ENCODE results near the gene PLEKHA7. TPM values are rescaled to one million over a fixed set of nuclear protein-coding genes. Genes with fewer than 3 reads are reported as not detected.

Gene PLEKHA7
- total and polyA plus RNA-seq, 5 donors from 2014 or later: 0.48 to 1.8 (median 0.73) TPM

DNA sequence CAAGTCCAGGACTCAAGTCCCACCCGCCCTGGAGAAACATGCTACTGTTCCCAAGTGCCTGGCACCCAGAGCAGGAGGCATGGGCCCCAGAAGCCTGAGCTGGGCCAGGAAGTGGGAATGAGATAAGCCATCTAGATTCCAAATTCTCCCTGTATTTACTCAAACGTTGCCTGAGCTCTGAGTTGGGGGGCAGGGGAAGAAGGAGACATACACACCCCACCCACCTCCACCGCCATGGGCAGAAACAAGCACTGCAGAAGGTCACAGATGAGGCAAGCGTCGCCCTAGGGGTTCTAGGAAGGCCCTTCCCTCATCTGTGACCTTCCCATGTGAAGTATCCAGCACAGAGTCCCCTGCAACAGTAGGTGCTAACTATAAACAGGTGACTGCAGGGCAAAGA is 54.0 kb downstream of the PLEKHA7 start:
- Histone ChIP-seq H3K27ac (ENCODE audit: insufficient read depth, low read length, poor library complexity, severe bottlenecking) (no peak overlapping the region), H3K27me3 (ENCODE audit: control insufficient read depth, insufficient read depth, low read length) (no peaks in the 10 kb centered on the region), H3K4me3 (ENCODE audit: low read depth, low read length) (no peak overlapping the region), H3K9me3 (ENCODE audit: control insufficient read depth in 2 of 2, low read length in 2 of 2) (no peaks in the 10 kb centered on the region), H3K36me3 (ENCODE audit: control insufficient read depth, insufficient read depth, low read length) (no peaks in the 10 kb centered on the region), H3K4me1 (ENCODE audit: control insufficient read depth, insufficient read depth, low read length, poor library complexity, severe bottlenecking) (no peaks in the 10 kb centered on the region)
- Mint-ChIP-seq H3K4me3 (no peak overlapping the region), H3K9me3 (peaks cover 0 to under 1% (median 0%) of the 10 kb centered on the region in 7 donors), H3K27ac (peak overlapping the region in 2 of 3 donors; percentile 41 to 61), H3K36me3 (no peaks in the 10 kb centered on the region), H3K4me1 (peaks cover 0 to 7% (median 0%) of the 10 kb centered on the region in 4 donors), H3K27me3 (no peaks in the 10 kb centered on the region)
- DNase-seq (no peak), ATAC-seq (ENCODE audit: low read depth in 2 of 2) (no peak)

DNA sequence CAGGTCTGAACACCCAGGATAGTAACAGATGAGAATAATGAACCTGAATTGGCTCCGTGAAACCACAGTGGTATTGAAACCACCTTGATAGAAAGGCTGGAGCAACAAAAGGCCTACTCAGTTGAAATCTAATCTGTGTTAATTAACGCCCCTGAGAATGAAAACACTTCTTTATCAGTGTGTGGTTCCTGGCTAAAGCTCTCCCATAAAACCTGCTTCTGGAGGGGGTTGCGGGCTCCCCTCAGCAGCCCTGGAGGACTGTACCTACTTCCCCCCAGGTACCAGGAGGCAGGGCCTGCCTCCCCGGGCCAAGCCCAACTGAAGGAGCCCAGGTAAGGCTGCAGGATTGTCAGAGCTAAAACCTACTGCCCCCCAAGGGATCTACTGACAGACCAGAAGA is 54.6 kb downstream of the PLEKHA7 start:
- Histone ChIP-seq H3K4me3 (ENCODE audit: low read depth, low read length) (no peak overlapping the region), H3K4me1 (ENCODE audit: control insufficient read depth, insufficient read depth, low read length, poor library complexity, severe bottlenecking) (no peaks in the 10 kb centered on the region), H3K27ac (ENCODE audit: insufficient read depth, low read length, poor library complexity, severe bottlenecking) (no peak overlapping the region), H3K9me3 (ENCODE audit: control insufficient read depth in 2 of 2, low read length in 2 of 2) (no peaks in the 10 kb centered on the region), H3K27me3 (ENCODE audit: control insufficient read depth, insufficient read depth, low read length) (no peaks in the 10 kb centered on the region), H3K36me3 (ENCODE audit: control insufficient read depth, insufficient read depth, low read length) (no peaks in the 10 kb centered on the region)
- Mint-ChIP-seq H3K36me3 (no peaks in the 10 kb centered on the region), H3K27me3 (no peaks in the 10 kb centered on the region), H3K27ac (peak overlapping the region in 1 of 3 donors; percentile 61), H3K9me3 (no peaks in the 10 kb centered on the region), H3K4me1 (peaks cover 0 to 7% (median 0%) of the 10 kb centered on the region in 4 donors), H3K4me3 (no peak overlapping the region)
- DNase-seq: no peak
- ATAC-seq (ENCODE audit: low read depth in 2 of 2): no peak

DNA sequence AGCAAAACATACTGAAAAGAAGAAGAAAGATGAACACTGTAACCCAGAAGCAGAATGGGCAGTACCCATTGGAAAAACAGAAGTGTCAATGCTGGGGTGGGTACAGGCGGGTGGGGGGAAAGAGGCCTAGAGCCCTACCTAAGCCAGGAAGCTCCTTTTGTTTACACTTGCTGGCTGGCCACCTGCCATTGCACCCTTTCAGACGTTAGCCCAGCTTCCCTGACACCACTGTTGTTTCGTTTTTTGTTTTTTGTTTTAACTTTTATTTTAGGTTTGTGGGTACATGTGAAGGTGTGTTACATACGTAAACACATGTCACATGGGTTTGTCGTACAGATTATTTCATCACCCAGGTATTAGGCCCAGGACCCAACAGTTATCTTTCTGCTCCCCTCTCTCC is 55.4 kb downstream of the PLEKHA7 start:
- peak in 2 of 3 donors; percentile 22 to 28 for DNase-seq
- H3K27ac Mint-ChIP-seq: peak overlapping the region in 1 of 3 donors; percentile 61

DNA sequence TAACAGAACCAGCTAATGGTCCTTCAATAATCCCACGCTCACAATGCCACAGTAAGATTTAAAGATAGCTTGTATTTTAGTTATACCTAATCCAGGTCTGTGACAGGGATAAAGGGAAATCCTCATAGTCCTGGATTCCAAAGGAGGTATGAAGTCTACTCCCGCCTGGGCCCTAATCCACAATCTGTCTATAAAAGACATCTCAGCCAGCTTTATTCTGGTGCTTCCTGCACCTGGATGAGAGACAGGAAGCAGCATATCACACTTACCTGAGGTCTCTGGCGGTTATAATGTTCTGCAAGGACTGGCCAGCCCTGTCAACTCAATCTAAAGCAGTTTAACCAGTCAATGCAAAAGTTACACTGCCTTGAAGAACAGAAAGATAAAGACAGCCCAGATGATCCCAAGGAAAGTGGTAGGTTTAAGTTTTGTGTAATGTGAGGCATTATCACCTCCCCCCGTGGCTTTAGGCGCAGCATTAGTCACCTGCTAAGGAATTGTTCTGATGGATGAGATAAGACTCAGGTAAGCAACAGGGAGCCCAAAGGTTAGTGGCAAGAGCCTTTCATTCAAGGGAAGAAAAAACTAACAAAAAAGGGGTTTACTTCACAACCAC is 57.6 kb downstream of the PLEKHA7 start:
- Histone ChIP-seq H3K4me3 (ENCODE audit: low read depth, low read length) (no peak overlapping the region), H3K27me3 (ENCODE audit: control insufficient read depth, insufficient read depth, low read length) (no peaks in the 10 kb centered on the region), H3K4me1 (ENCODE audit: control insufficient read depth, insufficient read depth, low read length, poor library complexity, severe bottlenecking) (no peaks in the 10 kb centered on the region), H3K36me3 (ENCODE audit: control insufficient read depth, insufficient read depth, low read length) (no peaks in the 10 kb centered on the region), H3K27ac (ENCODE audit: insufficient read depth, low read length, poor library complexity, severe bottlenecking) (no peak overlapping the region), H3K9me3 (ENCODE audit: control insufficient read depth in 2 of 2, low read length in 2 of 2) (no peaks in the 10 kb centered on the region)
- H3K4me3 Mint-ChIP-seq: no peak overlapping the region
- no peak for DNase-seq
- no peaks in the 10 kb centered on the region for H3K4me1 Mint-ChIP-seq
- ATAC-seq (ENCODE audit: low read depth in 2 of 2): no peak
- no peaks in the 10 kb centered on the region for H3K36me3 Mint-ChIP-seq
- H3K9me3 Mint-ChIP-seq: no peaks in the 10 kb centered on the region
- no peak overlapping the region for H3K27ac Mint-ChIP-seq
- no peaks in the 10 kb centered on the region for H3K27me3 Mint-ChIP-seq

More for the DNA sequence above, 55.4 kb downstream of the PLEKHA7 start:
- Histone ChIP-seq H3K4me3 (ENCODE audit: low read depth, low read length) (no peak overlapping the region), H3K36me3 (ENCODE audit: control insufficient read depth, insufficient read depth, low read length) (no peaks in the 10 kb centered on the region), H3K4me1 (ENCODE audit: control insufficient read depth, insufficient read depth, low read length, poor library complexity, severe bottlenecking) (no peaks in the 10 kb centered on the region), H3K27me3 (ENCODE audit: control insufficient read depth, insufficient read depth, low read length) (no peaks in the 10 kb centered on the region), H3K9me3 (ENCODE audit: control insufficient read depth in 2 of 2, low read length in 2 of 2) (no peaks in the 10 kb centered on the region), H3K27ac (ENCODE audit: insufficient read depth, low read length, poor library complexity, severe bottlenecking) (peak overlapping the region; percentile 23)
- no peaks in the 10 kb centered on the region for H3K36me3 Mint-ChIP-seq
- H3K9me3 Mint-ChIP-seq: no peaks in the 10 kb centered on the region
- peaks cover 0 to 2% (median 0%) of the 10 kb centered on the region in 4 donors for H3K4me1 Mint-ChIP-seq
- peak; percentile 15 to 40 for ATAC-seq (ENCODE audit: low read depth in 2 of 2)
- no peak overlapping the region for H3K4me3 Mint-ChIP-seq
- no peaks in the 10 kb centered on the region for H3K27me3 Mint-ChIP-seq

DNA sequence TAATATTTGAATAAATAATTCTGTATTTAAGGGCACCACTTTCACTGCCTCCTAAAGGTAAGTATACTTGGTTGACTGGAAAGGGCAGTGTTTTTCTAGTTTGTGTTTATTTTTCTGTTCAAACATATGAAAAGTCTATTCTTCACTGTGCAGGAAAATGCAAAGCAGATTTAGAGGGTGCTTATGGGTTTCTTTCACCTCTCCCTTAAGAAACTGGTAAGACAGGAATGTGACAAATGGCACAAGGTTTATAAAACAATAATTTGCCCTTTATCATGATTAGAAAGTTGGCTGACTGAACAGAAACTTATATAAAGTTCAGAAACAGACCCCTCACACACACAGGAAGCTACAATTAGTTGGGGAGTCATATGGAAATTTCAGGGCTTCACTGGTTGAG is 60.6 kb downstream of the PLEKHA7 start:
- Histone ChIP-seq H3K36me3 (ENCODE audit: control insufficient read depth, insufficient read depth, low read length) (no peaks in the 10 kb centered on the region), H3K9me3 (ENCODE audit: control insufficient read depth in 2 of 2, low read length in 2 of 2) (no peaks in the 10 kb centered on the region), H3K4me1 (ENCODE audit: control insufficient read depth, insufficient read depth, low read length, poor library complexity, severe bottlenecking) (no peaks in the 10 kb centered on the region), H3K4me3 (ENCODE audit: low read depth, low read length) (no peak overlapping the region), H3K27ac (ENCODE audit: insufficient read depth, low read length, poor library complexity, severe bottlenecking) (no peak overlapping the region), H3K27me3 (ENCODE audit: control insufficient read depth, insufficient read depth, low read length) (no peaks in the 10 kb centered on the region)
- DNase-seq (no peak), ATAC-seq (ENCODE audit: low read depth in 2 of 2) (no peak)
- H3K4me1 Mint-ChIP-seq: no peaks in the 10 kb centered on the region
- no peak overlapping the region for H3K27ac Mint-ChIP-seq
- no peaks in the 10 kb centered on the region for H3K27me3 Mint-ChIP-seq
- no peaks in the 10 kb centered on the region for H3K36me3 Mint-ChIP-seq
- H3K9me3 Mint-ChIP-seq: no peaks in the 10 kb centered on the region
- no peak overlapping the region for H3K4me3 Mint-ChIP-seq

DNA sequence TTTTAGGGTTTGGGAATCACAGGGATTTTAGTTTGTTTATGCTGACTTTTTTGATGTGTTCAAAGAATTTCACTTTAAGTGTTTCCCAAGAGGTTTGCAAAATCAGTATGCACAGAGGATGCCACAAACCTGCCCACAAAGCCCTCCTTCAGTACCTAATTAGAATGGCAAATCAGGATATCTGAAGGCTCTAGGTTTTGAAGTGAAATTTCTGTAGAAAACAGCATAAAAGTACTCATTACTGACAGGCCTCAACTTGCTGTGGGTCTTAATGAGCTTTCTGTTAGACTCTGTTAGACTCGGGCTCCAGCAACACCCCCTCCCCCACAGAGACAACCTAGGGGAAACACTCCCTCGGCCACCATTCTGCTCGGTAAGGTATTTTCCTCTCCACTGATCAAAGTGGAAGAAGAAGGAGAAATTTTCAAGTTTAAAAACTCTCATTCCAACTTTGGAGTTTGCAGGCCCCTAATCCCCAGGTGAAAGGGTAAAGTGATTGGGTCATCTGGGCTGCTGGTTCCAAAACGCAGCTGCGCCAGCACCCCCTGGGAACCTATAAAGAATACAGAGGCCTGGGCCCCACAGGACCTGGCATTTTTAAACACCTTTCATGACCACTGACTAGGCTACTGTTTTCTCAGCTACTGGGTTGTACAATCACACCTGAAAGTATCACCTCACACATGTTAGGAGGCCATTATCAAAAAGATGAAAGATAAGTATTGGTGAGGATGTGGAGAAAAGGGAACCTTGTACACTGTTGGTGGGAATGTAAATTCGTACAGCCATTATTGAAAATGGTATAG is 67.5 kb downstream of the PLEKHA7 start:
- Mint-ChIP-seq H3K27me3 (peaks cover 5% of the 10 kb centered on the region), H3K4me1 (peaks cover 0 to 7% (median 0%) of the 10 kb centered on the region in 4 donors), H3K9me3 (no peaks in the 10 kb centered on the region), H3K36me3 (no peaks in the 10 kb centered on the region), H3K4me3 (no peak overlapping the region), H3K27ac (no peak overlapping the region)
- Histone ChIP-seq H3K4me3 (ENCODE audit: low read depth, low read length) (no peak overlapping the region), H3K27me3 (ENCODE audit: control insufficient read depth, insufficient read depth, low read length) (no peaks in the 10 kb centered on the region), H3K36me3 (ENCODE audit: control insufficient read depth, insufficient read depth, low read length) (no peaks in the 10 kb centered on the region), H3K9me3 (ENCODE audit: control insufficient read depth in 2 of 2, low read length in 2 of 2) (no peaks in the 10 kb centered on the region), H3K27ac (ENCODE audit: insufficient read depth, low read length, poor library complexity, severe bottlenecking) (no peak overlapping the region), H3K4me1 (ENCODE audit: control insufficient read depth, insufficient read depth, low read length, poor library complexity, severe bottlenecking) (no peaks in the 10 kb centered on the region)
- DNase-seq (no peak), ATAC-seq (ENCODE audit: low read depth in 2 of 2) (no peak)

DNA sequence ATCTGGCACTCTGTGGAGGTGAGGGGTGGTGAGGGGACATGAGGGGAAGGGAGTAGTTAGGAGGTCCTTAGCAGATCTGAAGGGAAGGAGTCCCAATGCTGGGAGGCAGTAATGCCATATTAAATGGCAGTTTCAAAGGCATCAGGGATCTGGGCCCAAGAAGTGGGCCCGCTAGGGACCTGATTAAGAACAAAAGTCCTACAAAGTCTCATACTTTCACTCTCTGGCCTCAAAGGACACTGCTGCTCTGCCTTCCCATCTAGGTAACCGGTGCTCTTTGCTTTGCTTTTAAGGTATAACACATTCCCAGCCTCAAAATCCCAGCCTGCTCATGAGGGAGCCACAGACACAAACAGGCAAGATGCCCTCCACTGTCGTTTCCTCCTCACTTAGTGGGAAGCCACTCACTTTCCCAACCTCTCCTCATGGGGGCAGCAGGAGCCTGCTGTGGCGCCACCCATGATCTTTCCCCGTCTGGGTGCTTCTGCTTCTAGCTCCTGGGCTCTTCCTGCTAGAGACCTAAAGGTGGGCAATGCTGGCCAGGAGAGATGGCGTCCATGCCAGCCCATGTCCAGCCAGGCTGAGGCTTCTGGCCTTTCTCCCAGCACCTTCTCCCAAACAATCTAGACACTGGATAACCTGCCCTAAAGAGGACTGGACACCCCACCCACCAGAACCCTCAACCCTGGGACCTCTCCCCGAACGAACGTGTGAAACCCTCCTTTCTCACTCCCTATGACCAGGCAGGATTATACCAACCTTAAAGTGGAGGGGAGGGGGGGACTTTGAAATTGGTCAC is 68.3 kb downstream of the PLEKHA7 start:
- H3K27ac ChIP-seq (ENCODE audit: insufficient read depth, low read length, poor library complexity, severe bottlenecking): no peak overlapping the region
- no peaks in the 10 kb centered on the region for H3K9me3 ChIP-seq (ENCODE audit: control insufficient read depth in 2 of 2, low read length in 2 of 2)
- DNase-seq: peak in 2 of 3 donors; percentile 15 to 36
- Mint-ChIP-seq H3K4me1 (peaks cover 0 to 7% (median 0%) of the 10 kb centered on the region in 4 donors), H3K9me3 (no peaks in the 10 kb centered on the region), H3K27me3 (peaks cover 5% of the 10 kb centered on the region), H3K27ac (peak overlapping the region in 2 of 3 donors; percentile 10 to 76), H3K4me3 (no peak overlapping the region), H3K36me3 (no peaks in the 10 kb centered on the region)
- no peaks in the 10 kb centered on the region for H3K27me3 ChIP-seq (ENCODE audit: control insufficient read depth, insufficient read depth, low read length)
- H3K4me1 ChIP-seq (ENCODE audit: control insufficient read depth, insufficient read depth, low read length, poor library complexity, severe bottlenecking): no peaks in the 10 kb centered on the region
- no peak overlapping the region for H3K4me3 ChIP-seq (ENCODE audit: low read depth, low read length)
- no peaks in the 10 kb centered on the region for H3K36me3 ChIP-seq (ENCODE audit: control insufficient read depth, insufficient read depth, low read length)
- ATAC-seq (ENCODE audit: low read depth in 2 of 2): peak in 1 of 2 donors; percentile 39
